ENCODE data around the gene DGUOK.

DNA sequence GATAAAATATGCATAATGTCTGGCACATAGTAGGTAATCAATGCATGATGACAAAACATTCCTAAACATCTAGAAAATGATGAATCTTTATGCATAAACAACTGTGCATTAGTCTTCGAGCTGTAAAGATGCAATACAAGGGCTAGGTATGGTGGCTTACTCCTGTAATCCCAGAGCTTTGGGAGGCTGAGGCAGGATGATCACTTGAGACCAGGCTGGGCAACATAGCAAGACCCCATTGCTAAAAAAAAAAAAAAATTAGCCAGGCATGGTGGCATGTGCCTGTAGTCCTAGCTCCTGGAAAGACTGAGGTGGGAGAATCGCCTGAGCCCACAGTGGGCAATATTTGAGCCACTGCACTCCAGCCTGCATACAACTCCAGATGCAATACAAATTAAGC, 63.3 kb downstream of the DGUOK start:
- TF ChIP-seq, protein P1, sequence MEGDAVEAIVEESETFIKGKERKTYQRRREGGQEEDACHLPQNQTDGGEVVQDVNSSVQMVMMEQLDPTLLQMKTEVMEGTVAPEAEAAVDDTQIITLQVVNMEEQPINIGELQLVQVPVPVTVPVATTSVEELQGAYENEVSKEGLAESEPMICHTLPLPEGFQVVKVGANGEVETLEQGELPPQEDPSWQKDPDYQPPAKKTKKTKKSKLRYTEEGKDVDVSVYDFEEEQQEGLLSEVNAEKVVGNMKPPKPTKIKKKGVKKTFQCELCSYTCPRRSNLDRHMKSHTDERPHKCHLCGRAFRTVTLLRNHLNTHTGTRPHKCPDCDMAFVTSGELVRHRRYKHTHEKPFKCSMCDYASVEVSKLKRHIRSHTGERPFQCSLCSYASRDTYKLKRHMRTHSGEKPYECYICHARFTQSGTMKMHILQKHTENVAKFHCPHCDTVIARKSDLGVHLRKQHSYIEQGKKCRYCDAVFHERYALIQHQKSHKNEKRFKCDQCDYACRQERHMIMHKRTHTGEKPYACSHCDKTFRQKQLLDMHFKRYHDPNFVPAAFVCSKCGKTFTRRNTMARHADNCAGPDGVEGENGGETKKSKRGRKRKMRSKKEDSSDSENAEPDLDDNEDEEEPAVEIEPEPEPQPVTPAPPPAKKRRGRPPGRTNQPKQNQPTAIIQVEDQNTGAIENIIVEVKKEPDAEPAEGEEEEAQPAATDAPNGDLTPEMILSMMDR (IDR thresholded peaks at IDR 0.05; ENCODE audit: low read depth, low read length): no peak
- TF ChIP-seq EZH2phosphoT487 (IDR thresholded peaks at IDR 0.05; ENCODE audit: low read depth): no peak

Data from OCI-LY3 (cell line).